NAMALWA (cell line): Measurements from ENCODE around the gene TXNRD3.

ENCODE experiments used
- DNase-seq: peaks from one replicate; pipeline ENCODE4 v3.0.0-alpha.2; 2015; ENCODE audit warnings: low spot score

Gene TXNRD3

DNA sequence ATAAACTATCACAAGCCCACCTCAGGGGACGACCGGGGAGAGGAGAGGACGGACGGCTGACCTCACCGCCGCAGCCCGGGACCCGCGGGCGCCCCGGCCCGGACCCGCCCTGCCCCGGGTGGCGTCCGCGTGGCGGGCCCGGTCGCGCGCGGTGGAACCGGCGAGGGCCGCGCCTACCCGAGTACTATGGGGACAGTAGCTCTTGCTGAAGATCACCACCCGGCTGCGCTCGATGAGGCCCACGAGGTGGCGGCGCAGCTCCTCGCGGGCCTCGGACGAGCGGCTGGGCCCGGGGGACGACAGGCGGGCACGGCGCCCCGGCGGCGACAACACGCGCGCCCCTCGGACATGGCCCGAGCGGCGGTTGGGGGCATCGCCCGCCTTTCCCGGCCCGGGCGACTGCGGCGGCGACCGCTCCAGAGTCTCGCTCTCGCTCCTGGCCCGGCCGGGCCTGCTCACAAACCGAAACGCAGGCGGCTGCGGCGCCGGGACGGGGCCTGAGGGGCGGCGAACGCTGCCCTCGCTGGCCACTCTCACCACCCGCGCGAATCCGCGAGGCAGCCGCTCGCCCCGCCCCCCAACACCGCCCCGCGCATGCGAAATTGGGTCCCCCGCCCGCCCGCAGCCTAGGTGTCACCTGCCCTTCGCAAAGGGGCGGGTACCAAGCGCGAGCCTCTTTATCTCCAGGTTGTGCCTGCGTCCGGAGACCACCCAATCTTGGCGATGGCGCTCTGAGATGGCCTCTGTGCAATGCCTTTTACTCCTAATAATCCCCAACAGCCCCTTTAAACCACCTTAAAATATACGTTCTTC, at the start of gene TXNRD3:
Gene TXNRD3 (minus strand): TSS at position 554 of the 813 bp plus-strand sequence.
- DNase-seq = no peak

DNA sequence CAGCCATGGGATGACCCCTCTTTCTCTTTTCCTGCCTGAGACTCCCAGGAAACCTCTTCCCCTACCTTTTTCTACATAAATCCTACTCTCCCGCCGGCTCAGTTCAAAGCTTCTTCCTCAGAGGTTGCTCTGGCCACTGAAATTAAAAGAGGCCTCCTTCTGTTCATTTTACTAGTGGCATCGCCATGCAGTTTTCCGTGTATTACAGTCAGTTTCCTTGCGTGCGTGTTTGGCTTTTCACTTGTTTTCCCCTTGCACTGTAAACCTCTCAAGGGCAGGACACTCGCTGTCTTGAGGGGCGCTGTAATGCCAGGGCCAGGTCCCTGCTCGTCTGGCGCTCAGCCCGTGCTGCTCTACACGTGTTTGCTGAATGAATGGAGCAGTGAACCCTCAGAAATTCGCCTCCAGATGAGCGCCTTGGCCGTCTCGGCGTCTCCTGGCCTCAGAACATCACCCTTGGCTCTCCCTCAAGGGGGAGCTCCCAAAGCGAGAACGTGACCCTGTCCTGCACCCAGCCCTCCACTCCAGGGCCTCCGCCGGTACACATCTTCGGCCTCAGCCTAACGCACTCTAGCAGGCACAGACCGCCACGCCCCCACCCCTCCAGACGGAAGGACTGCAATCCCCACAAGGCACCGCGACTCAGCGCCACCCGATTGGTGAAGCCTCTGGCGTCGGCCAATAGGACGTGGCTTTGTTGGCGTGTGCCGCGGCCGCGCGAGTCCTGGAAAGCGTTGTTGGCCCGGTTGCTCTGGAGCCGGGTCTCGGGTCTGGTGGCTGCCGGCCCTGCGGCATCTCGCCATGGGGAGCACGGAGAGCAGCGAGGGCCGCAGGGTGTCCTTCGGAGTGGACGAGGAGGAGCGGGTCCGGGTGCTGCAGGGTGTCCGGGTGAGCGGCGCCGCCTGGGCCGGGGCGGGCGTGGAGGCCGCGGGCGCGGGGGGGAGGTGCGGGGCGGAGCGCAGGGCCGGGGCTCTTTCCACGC, 48.9 kb upstream of the TXNRD3 start, which contains the start of gene CHCHD6:
Gene CHCHD6 (plus strand): TSS at position 729 of the 982 bp plus-strand sequence. CDS start 73 bp downstream, at position 802.
- DNase-seq = peak; percentile 98

GRCh38 chr3:126699011-126699410, 44.1 kb upstream of the TXNRD3 start:
- no peak for DNase-seq

DNA sequence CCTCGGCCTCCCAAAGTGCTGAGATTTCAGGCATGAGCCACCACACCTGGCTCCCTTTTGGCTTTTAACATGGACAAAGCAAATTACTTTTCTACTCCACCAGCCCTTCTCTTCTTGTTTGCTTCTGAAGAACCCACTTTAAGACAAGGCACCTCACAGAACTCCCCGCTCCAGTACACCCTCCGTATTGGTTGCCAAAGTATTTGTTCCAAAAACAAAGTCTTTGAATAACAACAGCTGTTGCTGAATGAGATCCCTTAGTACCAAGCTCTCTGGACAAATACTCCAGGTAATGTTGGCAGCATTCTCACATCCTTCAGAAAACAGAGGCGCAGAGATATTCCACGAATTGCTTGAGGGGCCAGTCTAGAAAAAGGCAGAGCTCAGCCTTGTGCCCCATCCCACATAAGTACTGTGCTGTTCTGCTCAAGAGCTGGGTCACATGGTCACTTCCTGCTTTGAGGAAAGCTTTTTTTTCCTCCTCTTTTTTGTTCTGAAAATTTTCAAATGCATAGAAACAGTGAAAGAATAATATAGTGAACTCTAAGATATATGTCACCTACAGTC, 41.9 kb upstream of the TXNRD3 start:
- DNase-seq = no peak

- DNase-seq = no peak
Measured at GRCh38 chr3:126693921-126694320, 39.0 kb upstream of the TXNRD3 start.

GRCh38 chr3:126692858-126693257, 37.9 kb upstream of the TXNRD3 start:
- DNase-seq = no peak

DNA sequence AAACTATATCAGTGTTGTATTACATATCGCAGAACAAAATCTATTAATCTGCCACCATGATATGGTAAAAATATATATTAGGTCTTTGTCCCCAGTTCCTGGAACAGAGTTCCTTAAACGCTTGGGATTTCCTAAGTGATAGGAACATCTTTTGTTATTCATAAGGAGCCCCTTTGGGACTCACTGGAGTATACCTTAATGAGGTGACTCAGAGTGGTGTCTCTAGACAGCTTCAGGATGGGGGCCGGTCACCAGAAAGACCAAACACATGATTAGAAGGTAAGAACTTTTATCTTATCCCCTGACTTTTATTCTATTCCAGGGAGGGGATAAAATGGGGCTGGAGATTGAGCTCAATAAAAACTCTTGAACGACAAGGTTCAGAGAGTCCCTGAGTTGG, 36.8 kb upstream of the TXNRD3 start:
- no peak for DNase-seq

DNA sequence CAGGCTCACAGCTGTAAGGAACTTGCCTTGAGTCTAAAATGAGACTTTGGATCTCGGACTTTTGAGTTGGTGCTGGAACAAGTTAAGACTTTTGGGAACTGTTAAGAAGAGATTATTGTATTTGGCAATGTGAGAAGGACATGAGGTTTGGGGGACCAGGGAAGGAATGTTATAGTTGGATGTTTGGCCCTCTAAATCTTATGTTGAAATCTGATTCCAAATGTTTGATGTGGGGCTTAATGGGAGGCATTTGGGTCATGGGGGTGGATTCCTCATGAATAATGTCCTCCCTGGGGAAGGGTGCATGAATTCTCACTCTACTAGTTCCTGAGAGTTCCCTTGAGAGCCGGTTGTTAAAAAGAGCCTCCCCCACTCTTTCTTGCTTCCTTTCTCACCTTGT, 30.6 kb upstream of the TXNRD3 start:
- DNase-seq = no peak

DNA sequence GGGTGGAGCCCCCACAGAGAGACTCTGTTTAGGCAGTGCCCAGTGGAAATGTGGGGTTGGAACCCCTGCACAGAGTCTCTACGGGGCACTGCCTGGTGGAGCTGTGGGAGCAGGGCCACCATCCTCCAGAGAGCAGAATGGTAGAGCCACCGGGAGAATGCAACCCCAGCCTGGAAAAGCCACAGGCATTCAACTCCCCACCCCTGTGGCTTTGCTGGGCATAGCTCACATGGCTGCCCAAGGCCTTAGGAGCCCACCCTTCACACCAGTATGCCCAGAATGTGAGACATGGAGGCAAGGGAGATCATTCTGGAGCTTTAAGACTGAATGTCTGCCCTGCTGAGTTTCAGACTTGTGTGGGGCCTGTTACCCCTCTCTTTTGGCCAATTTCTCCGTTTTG, 30.1 kb upstream of the TXNRD3 start:
- no peak for DNase-seq

DNA sequence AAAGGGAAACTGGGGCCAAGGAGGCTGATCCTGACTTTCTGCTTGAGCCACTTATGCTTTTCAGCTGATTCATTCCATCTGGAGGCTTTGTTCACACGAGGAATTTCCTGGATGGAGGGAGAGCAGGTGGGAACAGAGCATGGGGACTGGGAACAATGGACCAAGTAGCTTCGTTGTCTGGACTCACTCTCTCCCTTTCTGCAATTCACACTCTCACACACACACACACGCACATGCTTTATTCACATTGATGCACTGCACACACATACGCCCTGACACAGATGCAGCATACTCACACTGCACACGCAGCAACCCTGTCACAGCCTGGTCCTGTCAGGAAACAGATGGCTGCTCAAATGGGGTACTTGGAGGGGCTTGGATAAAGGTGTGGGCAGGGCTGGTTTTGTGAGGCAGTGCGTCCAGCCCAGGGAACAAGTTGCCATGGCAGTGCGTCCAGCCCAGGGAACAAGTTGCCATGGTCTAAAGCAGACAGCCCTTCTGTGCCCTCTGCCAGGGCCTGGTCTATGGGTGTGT, 29.4 kb upstream of the TXNRD3 start:
- no peak for DNase-seq

GRCh38 chr3:126683069-126683468, 28.1 kb upstream of the TXNRD3 start:
- DNase-seq = no peak

- no peak for DNase-seq
Measured at GRCh38 chr3:126682009-126682408, 27.1 kb upstream of the TXNRD3 start.

GRCh38 chr3:126680667-126681055, 25.7 kb upstream of the TXNRD3 start:
- DNase-seq = no peak

DNA sequence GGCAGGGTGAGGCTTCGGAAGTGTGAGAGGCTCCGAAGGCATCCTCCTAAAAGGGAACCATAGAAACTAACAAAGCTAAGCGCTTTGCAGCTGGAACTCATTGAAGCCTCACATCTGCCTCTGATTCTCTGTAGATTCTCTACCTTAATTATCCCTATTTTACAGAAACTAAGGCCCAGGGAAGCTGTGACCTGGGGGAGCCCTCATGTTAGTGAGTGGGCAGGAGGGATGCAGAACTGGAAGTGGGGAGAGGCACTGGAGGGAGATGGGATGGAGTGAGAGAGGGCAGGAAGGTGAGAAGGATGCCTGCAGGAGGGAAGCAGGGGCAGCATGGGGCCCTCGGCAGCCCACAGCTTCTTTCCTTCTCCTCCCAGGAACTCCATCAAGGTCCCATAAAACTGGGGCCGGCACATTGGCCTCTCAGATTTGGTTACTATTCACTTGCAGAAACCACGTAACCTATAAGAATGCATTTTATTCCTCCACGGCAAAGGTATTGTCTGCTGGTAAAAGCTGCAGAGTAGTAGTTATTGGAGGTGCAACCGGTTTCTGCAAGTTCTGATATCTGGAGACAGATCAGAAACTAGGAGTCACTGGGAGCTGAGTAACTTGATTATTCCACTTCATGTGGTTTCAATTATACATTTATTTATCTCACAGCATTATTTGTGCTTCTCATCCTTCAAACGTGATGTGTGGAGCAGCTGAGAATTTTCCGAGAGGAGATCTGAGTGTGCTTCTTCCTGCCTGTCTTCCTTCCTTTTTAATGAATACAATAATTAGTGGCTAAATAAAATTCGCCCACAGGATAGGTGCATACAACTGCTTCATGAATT, 25.1 kb upstream of the TXNRD3 start:
- DNase-seq = no peak

GRCh38 chr3:126679318-126679751, 24.4 kb upstream of the TXNRD3 start:
- peak; percentile 77 for DNase-seq

DNA sequence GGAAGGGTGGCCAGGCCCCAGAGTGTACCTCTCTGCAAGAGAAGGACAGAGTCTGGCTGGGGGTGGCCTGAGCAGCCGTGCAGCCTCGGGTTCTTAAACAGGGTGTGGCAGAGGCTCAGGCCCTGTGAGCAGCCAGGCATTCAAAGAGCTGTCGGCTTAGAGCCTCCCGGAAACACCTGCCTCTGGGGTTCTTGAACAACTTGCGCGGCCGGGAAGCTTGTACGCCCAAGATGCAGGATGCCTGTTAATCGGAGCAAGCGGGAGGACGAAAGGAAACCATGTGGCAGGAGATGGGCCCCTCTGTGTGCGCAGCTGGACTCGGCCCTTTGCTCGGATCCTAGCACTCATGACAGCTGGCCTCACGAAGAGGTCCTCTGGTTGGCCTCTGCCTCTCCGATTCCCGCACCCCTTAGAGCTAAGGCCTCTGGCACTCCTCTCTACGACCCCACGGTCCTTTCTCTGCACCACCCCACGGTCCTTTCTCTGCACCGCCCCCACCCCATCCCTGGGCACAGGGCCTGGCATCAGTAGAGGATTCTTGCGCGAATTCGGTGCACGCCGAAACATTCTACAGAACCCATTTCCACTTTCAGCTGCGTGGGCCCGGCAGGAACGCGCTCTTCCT, 23.9 kb upstream of the TXNRD3 start:
- DNase-seq = peak; percentile 47

GRCh38 chr3:126677862-126678503, 23.1 kb upstream of the TXNRD3 start:
- no peak for DNase-seq

DNA sequence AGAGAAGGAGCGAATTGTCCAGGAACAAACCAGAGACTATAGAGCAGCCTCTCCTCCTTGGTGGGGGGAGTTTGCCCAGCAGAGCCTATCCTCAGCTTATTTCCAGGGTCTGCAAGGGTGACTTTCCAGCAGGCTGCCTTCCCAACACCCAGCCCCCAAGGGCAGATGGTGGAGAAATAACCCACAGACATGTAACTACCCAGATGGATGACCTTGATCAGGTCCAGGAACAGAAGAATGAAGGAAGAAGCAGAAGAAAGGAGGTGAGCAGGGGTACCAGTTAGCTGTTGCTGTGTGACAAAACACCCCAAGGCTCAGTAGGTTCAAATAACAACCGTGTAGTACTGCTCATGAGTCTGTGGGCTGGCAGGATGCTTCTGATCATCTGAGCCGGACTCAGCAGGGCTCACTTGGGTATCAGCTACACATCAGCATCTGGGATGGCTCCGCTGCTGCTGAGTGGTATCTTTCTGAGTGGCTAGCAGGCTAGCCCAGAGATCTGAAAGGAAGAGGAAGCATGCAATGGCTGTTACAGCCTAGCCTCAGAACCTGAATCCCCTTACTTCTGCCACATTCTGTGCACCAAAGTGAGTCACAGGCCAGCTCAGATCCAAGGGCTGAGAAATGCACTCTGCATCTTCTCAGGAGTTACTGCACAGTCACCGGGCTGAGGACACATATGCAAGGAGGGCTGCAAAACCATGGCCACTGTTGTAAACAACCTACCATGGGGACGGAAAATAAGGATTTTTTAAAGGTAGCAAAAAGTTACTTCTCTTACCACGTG, 22.2 kb upstream of the TXNRD3 start:
- no peak for DNase-seq

DNA sequence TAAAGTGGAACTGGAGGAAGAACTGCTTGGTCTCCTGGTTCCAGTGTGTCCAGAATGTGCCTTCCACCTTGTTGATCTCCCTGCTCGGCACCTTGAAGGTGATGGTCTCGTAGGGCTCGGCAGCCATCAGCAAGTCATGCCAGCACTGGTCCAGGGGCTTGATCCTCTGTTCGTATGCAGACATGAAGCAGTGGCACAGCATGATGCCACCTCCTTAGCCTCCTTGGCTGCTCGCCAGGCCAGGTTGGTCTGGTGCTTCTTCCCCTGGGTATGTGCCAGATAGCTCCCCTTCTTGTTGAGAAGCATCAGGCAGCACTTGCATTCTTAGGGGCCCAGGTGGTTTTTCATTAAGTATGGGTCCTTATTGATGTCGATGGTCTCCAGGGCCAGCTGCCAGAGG, 17.8 kb upstream of the TXNRD3 start:
- no peak for DNase-seq
